ENCODE data around the gene FXYD5.

The FXYD5 gene

GRCh38 chr19:35154525-35155406 lies at the start of gene FXYD5:
Gene FXYD5 (plus strand): TSS chr19:35154735. CDS start chr19:35155551, 816 bp downstream.
- DNase-seq, result peak in 3 of 14 donors; percentile 7 to 33 (median 26)

GRCh38 chr19:35105047-35105410 lies 49.5 kb upstream of the FXYD5 start:
- DNase-seq, result no peak

GRCh38 chr19:35105411-35106290 lies 48.9 kb upstream of the FXYD5 start:
- DNase-seq, result no peak

GRCh38 chr19:35106291-35106583 lies 48.3 kb upstream of the FXYD5 start:
- peak in 9 of 14 donors; percentile 33 to 82 (median 46) for DNase-seq

- peak in 1 of 14 donors; percentile 80 for DNase-seq
Observed at GRCh38 chr19:35106898-35107541, 47.5 kb upstream of the FXYD5 start.

- peak in 12 of 14 donors; percentile 19 to 90 (median 76) for DNase-seq
Observed at GRCh38 chr19:35107545-35107944, 47.0 kb upstream of the FXYD5 start.

GRCh38 chr19:35108730-35109129 lies 45.8 kb upstream of the FXYD5 start:
- no peak for DNase-seq

- DNase-seq, result peak in 11 of 14 donors; percentile 11 to 85 (median 56)
Observed at GRCh38 chr19:35109395-35110112, 45.0 kb upstream of the FXYD5 start.

- no peak for DNase-seq
Observed at GRCh38 chr19:35110974-35111373, 43.6 kb upstream of the FXYD5 start.

GRCh38 chr19:35112995-35113688 lies 41.4 kb upstream of the FXYD5 start:
- DNase-seq, result no peak

- peak in 12 of 14 donors; percentile 56 to 93 (median 86) for DNase-seq
Observed at GRCh38 chr19:35114353-35115176, 40.0 kb upstream of the FXYD5 start.

- DNase-seq, result peak in 13 of 14 donors; percentile 54 to 92 (median 84)
Observed at GRCh38 chr19:35115177-35115951, 39.2 kb upstream of the FXYD5 start, which contains the start of gene FXYD3. Gene FXYD3 (plus strand): TSS chr19:35115823. CDS start chr19:35119377, 3,554 bp downstream.

GRCh38 chr19:35116072-35116801 lies 38.3 kb upstream of the FXYD5 start:
- peak in 1 of 14 donors; percentile 31 for DNase-seq

GRCh38 chr19:35117116-35117515 lies 37.4 kb upstream of the FXYD5 start:
- no peak for DNase-seq

GRCh38 chr19:35117799-35118198 lies 36.7 kb upstream of the FXYD5 start:
- no peak for DNase-seq

GRCh38 chr19:35118268-35119020 lies 36.1 kb upstream of the FXYD5 start:
- DNase-seq, result no peak

- no peak for DNase-seq
Observed at GRCh38 chr19:35119091-35119490, 35.4 kb upstream of the FXYD5 start.

- no peak for DNase-seq
Observed at GRCh38 chr19:35119578-35120155, 34.9 kb upstream of the FXYD5 start.

Data from C1 segment of cervical spinal cord (tissue), 14 donors.